KBM-7 (cell line): ENCODE results near the gene GRIK4.

ENCODE experiments used
- DNase-seq: peaks from one replicate; pipeline ENCODE4 v3.0.0-alpha.2; 2015
- in situ Hi-C: fragments of 300-500 bp; cut with MboI; formaldehyde crosslinking; loops from 2 replicates; pipeline ENCODE4 v1.14.3; 2020; ENCODE audit warnings: low sequenced_read_pairs, low pct_unique_long_range_greater_than_20kb, mixed read lengths

GRIK4 gene

DNA sequence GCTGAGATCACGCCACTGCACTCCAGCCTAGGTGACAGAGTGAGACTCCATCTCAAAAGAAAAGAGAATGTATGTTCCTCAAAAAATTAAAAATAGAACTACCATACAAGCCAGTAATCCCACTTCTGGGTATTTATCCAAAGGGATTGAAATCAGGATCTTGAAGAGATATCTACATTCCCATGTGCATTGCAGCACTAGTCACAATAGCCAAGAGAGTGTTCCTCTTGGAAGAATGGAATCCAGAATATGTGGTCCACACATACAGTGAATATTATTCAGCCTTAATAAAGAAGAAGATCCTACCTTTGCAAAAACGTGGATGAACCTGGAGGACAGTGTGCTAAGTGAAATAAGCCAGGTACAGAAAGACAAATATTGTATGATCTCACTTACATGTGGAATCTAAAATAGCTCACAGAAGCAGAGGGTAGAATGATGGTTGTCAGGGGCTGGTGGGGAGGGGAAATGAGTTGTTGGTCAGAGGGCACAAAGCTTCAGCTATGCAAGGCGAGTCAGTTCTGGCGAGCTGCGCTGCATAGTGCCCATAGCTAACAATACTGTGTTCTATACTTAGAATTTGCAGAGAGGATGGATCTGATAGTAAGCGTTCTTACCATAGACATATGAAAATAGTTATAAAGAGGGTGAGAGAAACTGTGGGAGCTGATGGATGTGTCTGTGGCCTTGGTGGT lies 32.1 kb downstream of the GRIK4 start:
- in situ Hi-C loops: no loop called here
- DNase-seq: no peak

DNA sequence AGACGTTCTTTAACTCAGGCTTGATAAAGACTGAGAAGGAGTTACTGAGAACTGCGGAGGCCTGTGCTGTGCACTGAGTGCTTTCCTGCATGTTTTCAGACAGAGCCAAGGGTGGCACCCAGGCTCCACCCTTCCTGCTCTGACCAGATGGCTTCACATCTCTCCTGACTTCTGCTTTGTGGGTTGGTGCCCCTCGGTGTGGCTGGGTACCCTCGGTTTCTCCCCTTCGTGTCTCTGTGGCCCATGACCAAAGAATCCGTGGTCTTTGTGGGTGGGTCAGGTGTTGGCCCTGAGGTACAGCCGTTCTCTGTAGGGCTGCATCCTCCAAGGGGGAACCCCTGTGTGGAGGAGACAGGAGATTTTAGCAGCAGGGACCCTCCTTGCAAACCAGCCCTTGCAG lies 34.3 kb downstream of the GRIK4 start:
- in situ Hi-C loops: no loop called here
- DNase-seq: no peak

GRCh38 chr11:120546312-120547205 lies 35.0 kb downstream of the GRIK4 start:
- no peak for DNase-seq
- in situ Hi-C loops: no loop called here

- in situ Hi-C loops: no loop called here
- no peak for DNase-seq
Observed at GRCh38 chr11:120547316-120547715, 35.8 kb downstream of the GRIK4 start.

DNA sequence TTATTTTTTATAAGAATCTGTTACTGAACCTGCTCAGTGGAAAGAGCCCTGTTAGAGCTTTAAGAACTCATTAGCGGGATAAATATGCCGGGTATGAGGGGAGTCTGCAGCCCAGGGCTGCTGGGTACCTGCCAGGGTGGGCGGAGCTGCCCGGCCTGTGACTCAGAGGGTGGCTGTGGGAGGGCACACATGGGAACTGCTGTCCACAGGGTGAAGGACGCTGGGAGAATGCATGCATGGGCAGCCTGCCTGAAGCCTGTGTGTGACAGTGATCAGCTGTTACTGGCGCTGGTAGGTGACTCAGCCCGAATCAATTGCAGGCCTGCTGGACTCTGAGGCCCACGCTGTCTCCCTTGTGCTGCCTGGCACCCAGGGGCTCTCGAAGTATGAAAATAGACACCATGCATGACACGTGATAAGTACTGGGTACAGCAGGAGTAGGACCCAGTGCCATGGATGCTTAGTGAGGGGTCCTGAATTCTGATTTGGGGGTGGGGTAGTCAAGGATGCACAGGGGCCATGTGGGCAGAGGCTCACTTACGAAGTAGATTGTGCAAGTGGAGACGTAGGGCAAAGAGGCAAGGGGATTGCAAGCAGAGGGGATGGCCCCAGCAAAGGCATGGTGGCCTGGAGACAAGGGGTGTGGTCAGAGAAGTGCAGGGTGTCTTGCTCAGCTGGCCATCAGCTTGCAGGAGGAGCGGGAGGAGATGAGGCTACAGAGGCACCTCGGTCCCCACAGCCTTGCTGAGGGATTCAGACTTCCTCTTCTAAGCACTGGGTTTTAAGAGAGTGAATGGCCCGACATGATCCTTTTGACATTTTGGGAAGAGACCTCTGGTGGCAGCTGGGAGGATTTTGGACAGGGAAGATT lies 36.5 kb downstream of the GRIK4 start:
- DNase-seq: peak; percentile 15
- in situ Hi-C loops: no loop called here

DNA sequence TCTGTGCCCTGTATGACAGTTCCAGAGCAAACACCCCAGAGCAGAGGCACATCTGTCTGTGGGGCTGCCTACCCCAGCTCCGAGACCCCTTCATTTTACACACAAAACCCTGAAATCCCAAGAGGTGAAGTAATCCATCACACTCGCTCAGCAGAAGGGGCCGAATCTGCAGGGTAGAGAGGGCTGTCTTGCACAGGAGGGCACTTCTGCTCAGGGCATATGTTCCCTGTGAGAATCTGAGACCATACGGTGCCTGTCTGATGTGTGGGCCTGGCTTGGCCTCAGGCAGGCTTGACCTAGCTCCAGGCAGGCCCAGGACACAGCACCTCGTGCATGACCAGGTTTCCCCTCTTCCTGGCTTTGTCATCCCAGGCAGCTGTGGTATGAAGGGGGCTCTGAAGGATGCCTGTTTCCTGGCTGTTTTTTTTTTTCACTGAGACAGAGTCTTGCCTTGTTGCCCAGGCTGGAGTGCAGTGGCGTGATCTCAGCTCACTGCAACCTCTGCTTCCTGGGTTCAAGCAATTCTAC lies 37.2 kb downstream of the GRIK4 start:
- in situ Hi-C loops: no loop called here
- DNase-seq: no peak

GRCh38 chr11:120549346-120549745 lies 37.8 kb downstream of the GRIK4 start:
- in situ Hi-C loops: no loop called here
- DNase-seq: no peak

DNA sequence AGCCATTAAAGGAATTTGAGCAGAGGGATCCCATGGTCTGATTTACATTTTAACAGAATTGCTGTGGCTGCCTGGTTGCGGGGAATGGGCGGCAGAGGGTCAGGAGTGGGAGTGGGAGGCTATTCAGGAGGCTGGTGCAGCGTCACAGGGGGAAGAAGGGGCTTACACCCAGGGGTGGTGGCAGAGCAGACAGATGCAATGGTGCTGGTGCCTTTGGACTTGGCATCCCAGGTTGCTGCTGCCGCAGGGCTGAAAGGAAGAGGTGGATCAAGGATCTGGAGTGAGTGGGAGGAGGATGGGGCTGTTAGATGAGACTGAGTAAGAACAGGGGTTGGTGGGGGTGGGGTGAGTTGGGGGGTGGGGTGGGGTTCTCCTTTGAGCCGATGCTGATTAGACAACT lies 38.5 kb downstream of the GRIK4 start:
- DNase-seq: no peak
- in situ Hi-C loops: no loop called here

DNA sequence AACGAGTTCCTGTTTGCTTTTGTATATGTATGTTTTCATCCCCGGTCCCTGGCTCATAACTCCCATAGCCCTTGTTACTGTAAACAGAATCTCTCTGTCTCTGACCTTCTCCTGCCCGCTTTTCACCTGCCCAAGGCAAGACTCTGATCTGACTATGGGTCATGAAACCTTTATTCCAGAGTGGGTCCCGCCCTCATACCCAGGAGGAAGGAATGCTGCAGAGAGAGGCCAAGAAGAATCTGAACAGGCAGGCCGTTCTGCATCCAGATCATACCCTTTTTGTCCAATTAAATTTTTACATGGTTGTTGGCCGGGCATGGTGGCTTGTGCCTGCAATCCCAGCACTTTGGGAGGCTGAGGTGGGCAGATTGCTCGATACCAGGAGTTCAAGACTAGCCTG lies 39.6 kb downstream of the GRIK4 start:
- in situ Hi-C loops: no loop called here
- no peak for DNase-seq

DNA sequence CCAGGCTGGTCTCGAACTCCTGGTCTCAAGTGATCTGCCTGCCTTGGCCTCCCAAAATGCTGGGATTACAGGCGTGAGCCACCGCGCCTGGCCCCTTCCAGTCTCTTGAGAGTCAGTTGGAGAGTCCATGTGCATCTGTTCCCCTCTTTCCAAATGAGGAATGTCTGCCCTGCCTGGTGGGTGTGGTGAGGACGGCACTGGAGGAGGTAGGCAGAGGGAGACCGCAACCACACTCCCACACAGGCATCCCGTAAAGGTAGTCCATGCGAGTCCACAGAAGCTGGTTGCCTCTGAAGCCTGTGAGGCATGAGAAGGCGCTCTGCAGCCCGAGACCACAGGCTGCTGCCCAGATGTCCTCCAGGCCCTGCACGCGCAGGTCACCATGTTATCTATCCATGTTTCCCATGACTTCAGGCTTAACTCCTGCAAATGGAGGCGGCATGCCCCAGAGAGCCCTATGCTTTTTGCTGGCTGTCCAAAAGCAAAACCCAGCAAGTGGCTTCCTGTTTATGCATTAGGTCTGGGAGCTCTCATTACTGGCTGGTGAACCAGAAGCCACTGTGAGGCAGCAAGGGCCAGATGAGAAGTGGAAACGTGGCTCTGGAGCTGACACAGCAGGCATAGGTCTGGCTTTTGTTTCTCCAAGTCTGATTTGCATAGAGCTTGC lies 43.4 kb downstream of the GRIK4 start:
- DNase-seq: no peak
- in situ Hi-C loops: no loop called here

DNA sequence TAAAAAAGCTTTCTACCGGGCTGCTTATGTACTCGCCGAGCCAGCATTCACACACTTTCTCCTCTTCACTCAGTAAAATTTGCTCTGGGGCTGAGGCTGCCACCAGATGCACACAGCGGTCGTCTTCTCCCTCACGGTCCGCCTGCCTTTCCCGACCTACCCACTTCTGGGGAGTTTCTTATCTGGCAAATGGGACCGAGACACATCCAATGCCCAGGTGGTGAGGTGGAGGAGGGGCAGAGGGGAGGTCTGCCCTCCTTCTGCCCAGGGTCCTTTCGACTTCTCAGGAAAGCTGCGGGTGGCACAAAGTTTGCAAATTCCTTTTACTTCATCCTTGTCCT lies 43.9 kb downstream of the GRIK4 start:
- no peak for DNase-seq
- in situ Hi-C loops: no loop called here

DNA sequence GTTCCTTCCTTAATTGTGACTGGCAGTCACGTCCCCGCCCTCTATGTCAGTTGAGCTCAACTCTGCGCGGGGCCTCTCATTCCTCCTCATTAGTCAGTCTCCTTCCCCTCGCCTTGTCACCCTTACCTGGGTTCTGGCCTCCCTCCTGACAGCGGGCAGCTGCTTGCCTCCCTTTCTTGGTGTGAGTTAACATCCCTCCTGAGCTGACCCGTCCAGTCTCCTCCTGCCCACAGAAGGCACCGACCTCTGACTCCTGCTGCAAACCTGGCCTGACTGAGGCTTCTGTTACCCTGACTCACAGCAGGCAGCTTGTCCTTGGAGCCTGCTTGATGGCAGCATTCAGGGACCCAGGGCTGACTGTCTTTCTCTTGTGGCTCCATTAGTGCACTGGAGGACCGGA lies 45.2 kb downstream of the GRIK4 start:
- DNase-seq: no peak
- in situ Hi-C loops: no loop called here

- no peak for DNase-seq
- in situ Hi-C loops: no loop called here
Observed at GRCh38 chr11:120558744-120559431, 47.3 kb downstream of the GRIK4 start.

DNA sequence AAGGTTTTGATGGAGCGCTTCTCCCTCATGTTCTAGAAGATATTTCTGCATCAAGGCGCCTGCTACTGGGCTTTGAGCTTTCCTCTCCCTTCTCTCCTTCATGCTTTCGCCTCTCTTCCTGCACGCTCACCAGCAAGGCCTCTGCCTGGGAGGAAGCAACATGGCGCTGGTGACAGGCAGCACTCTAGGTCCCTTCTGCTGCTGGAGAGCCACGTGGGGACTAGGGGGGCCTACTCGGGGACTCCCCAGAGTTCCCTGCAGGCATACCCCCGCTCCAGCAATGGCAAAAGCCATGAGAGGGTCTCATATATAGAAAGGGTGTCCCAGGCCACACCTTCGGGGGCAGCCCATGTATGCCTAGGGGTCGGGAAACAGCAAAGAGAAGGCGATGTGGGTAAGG lies 49.7 kb downstream of the GRIK4 start:
- in situ Hi-C loops: no loop called here
- no peak for DNase-seq

GRCh38 chr11:120562806-120563425 lies 51.4 kb downstream of the GRIK4 start:
- no peak for DNase-seq
- in situ Hi-C loops: no loop called here

GRCh38 chr11:120563703-120564572 lies 52.4 kb downstream of the GRIK4 start:
- in situ Hi-C loops: no loop called here
- DNase-seq: no peak

DNA sequence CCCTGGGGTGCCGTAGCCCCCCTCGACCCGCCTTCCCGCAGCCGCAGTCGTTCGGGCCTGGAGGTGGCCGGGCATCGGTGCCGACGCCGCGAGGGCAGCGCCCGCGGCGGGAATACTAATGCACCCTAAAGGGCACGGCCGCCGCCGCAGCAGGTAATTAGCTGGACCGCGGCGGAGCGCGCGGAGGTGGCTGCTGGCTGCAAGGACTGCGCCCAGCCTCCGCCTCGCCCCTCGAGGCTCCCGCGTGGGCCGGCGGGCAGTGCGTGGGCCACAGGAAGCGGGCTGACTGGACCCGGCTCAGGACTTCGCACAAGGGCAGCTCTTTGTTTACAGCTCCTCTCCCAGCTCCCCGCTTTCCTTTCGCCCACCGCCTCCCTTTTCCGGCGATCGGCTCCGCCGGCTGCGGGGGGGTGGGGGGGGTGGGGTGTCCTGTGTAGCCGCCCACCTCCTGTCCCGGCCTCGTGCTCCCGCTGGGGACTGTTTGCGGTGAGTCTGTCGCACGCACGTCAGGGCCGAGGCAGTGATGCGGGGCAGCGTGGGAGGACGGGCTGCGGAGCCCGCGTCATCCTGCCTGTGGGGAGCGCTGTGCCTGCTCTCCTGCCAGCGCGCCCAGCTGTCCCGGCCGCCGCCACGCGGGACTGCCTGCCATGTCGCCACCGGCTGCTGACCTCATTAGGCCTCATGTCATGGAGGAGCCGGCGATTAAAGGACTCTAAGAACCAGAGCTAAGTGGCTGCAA lies 53.2 kb downstream of the GRIK4 start:
- in situ Hi-C loops: no loop called here
- DNase-seq: peak; percentile 19
